ENCODE measurements around the gene RAB7A. TPM values are rescaled to one million over a fixed set of nuclear protein-coding genes. Genes with fewer than 3 reads are reported as not detected.
"Not testable (repeated sequence)": the region's sequence is repeated elsewhere in the genome, so short reads cannot be mapped to it uniquely, and the experiment has no call there.

The RAB7A gene
- total RNA-seq, 4 donors from 2014 or later: 98.9 to 114 (median 110) TPM

DNA sequence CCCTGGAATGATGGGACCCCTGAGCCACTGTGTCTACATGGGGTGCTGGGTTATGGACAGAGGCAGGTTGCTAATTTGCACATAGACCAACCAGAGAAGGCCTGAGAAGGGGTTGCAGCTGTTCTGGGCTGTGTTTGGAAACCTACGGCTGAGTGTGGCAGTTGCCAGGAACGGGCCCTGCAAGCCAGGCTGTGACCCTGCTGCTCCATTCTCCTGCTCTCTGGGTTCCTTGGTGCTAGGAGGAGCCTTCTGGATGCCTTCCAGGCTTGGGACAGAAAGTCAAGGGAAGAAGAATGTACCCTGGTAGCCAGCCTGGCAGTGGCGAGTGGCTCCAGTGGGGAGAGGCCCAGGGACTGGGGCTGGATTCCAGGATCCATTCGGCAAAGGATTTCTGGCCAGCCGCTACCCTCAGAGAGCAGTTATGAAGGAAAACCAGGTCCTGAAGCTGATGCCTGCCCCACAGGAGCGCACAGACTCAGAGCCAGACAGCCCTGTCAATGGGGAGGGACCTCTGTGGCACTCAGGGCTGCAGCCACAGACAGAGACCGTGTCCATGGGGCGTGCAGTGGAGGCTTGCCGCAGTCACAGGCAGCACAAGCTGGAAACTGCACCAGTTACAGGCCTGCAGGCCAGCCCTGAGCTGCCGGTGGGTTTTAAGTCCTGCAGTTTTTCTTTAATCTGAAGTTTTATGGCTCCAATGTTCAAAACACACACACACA lies 98.3 kb downstream of the RAB7A start:
- 87 to 89% methylated on average over 8 to 10 of the region's 10 CpGs for WGBS, 2 donors

DNA sequence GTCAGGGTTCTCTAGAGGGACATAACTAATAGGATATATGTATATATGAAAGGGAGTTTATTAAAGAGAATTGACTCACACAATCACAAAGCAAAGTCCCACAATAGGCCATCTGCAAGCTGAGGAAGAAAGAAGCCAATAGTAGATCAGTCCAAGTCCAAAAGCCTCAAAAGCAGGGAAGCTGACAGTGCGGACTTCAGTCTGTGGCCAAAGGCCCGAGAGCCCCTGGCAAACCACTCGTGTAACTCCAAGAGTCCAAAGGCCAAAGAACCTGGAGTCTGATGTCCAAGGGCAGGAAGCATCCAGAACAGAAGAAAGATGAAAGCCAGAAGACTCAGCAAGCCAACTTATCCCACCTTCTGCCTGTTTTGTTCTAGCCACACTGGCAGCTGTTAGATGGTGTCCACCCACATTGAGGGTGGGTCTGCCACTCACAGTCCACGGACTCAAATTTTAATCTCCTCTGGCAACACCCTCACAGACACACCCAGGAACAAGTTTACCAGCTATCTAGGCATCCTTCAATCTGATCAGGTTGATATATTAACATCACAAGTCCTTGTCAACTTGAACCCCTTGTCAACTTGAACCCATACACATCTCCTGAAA lies 99.2 kb downstream of the RAB7A start:
- no peak overlapping the region for H3K4me3 ChIP-seq (replicated peaks in 1 of 3)
- no peaks in the 10 kb centered on the region for H3K27me3 ChIP-seq
- no peaks in the 10 kb centered on the region for H3K36me3 ChIP-seq
- no peaks in the 10 kb centered on the region for H3K9me3 ChIP-seq
- intact Hi-C loops (cut with DNase I): no loop called here
- TF ChIP-seq POLR2A (IDR thresholded peaks at IDR 0.05): no peak
- TF ChIP-seq, protein P1, sequence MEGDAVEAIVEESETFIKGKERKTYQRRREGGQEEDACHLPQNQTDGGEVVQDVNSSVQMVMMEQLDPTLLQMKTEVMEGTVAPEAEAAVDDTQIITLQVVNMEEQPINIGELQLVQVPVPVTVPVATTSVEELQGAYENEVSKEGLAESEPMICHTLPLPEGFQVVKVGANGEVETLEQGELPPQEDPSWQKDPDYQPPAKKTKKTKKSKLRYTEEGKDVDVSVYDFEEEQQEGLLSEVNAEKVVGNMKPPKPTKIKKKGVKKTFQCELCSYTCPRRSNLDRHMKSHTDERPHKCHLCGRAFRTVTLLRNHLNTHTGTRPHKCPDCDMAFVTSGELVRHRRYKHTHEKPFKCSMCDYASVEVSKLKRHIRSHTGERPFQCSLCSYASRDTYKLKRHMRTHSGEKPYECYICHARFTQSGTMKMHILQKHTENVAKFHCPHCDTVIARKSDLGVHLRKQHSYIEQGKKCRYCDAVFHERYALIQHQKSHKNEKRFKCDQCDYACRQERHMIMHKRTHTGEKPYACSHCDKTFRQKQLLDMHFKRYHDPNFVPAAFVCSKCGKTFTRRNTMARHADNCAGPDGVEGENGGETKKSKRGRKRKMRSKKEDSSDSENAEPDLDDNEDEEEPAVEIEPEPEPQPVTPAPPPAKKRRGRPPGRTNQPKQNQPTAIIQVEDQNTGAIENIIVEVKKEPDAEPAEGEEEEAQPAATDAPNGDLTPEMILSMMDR (IDR thresholded peaks at IDR 0.05): no peak
- DNase-seq: no peak
- no peak overlapping the region for H3K27ac ChIP-seq
- no peaks in the 10 kb centered on the region for H3K4me1 ChIP-seq
- 91 to 93% methylated on average over 4 of the region's 4 CpGs for WGBS, 2 donors

More for the DNA sequence above, 98.3 kb downstream of the RAB7A start:
- Histone ChIP-seq H3K27ac (no peak overlapping the region), H3K4me1 (no peaks in the 10 kb centered on the region), H3K9me3 (no peaks in the 10 kb centered on the region), H3K36me3 (no peaks in the 10 kb centered on the region), H3K4me3 (replicated peaks in 1 of 3) (no peak overlapping the region), H3K27me3 (no peaks in the 10 kb centered on the region)
- no peak for TF ChIP-seq POLR2A (IDR thresholded peaks at IDR 0.05)
- TF ChIP-seq, protein P1 (IDR thresholded peaks at IDR 0.05): no peak
- intact Hi-C loops (cut with DNase I): no loop called here
- DNase-seq: no peak

DNA sequence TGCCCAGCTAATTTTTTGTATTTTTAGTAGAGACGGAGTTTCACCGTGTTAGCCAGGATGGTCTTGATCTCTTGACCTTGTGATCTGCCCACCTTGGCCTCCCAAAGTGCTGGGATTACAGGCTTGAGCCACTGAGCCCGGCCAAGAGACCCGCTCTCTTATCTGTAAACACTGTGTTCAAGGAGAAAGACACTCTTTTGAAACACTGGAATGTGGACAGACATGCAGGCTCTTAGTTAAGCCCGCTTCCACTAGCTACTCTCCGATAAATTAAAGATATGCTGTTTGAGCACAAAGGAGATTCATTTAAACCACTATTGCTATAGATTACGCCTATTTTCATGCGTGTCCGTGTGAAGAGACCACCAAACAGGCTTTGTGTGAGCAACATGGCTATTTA lies 103.1 kb downstream of the RAB7A start:
- H3K9me3 ChIP-seq; H3K27ac ChIP-seq; H3K4me1 ChIP-seq; H3K27me3 ChIP-seq; DNase-seq; intact Hi-C loops (cut with DNase I); H3K36me3 ChIP-seq; H3K4me3 ChIP-seq (replicated peaks in 1 of 3): not testable (repeated sequence)
- 73 to 75% methylated on average over 9 of the region's 9 CpGs for WGBS, 2 donors

DNA sequence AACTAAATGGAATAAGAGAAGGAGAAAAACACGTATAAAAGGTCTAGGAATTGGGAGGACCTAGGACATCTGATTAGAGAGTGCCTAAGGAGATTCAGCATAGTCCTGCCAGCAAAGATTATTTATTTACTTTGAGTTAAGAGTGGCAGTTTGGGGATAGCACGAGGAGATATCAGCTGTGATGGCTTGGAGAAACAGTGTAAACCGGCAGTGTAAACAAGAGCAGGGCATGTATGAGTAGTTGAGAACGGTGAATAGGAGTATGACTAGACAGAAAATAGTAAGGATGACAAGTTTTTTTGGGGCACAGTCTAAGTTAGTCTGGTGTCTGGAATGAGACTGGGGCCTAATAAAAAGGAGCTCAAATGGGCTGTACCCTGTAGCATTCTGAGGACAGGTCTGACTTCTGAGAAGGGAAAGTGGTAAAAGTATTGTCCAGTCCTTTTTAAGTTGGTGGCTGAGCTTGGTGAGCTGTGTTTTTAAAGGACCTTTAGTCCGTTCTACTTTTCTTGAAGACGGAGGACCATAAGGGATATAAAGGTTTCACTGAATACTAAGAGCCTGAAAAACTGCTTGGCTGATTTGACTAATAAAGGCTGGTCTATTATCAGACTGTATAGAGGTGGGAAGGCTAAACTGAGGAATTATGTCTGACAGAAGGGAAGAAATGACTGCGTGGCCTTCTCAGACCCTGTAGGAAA lies 104.1 kb downstream of the RAB7A start:
- H3K27ac ChIP-seq; H3K9me3 ChIP-seq; H3K4me1 ChIP-seq; intact Hi-C loops (cut with DNase I); H3K27me3 ChIP-seq; H3K36me3 ChIP-seq; H3K4me3 ChIP-seq (replicated peaks in 1 of 3); DNase-seq: not testable (repeated sequence)
- 74 to 80% methylated on average over 7 of the region's 7 CpGs for WGBS, 2 donors

DNA sequence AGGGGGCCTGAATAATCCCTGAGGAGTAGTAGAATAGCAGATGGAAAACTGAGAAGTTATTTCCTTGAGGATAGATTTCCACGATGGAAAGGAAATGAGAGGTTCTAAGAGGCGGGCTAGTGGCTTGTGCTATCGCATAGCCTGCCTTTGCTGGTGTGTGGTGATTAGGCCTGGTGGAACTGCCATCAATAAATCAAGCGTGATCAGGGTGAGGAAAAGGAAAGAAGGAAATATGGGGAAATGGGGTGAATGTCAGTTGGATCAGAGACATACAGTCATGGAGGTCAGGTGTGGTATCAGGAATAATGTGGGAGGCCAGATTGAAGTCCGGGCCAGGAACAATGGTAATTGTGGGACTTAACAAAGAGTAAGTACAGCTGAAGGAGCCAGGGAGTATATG lies 104.8 kb downstream of the RAB7A start:
- 87 to 89% methylated on average over 5 of the region's 5 CpGs for WGBS, 2 donors
- H3K27ac ChIP-seq; H3K4me1 ChIP-seq; H3K4me3 ChIP-seq (replicated peaks in 1 of 3); H3K27me3 ChIP-seq; DNase-seq; H3K9me3 ChIP-seq; intact Hi-C loops (cut with DNase I); H3K36me3 ChIP-seq: not testable (repeated sequence)

DNA sequence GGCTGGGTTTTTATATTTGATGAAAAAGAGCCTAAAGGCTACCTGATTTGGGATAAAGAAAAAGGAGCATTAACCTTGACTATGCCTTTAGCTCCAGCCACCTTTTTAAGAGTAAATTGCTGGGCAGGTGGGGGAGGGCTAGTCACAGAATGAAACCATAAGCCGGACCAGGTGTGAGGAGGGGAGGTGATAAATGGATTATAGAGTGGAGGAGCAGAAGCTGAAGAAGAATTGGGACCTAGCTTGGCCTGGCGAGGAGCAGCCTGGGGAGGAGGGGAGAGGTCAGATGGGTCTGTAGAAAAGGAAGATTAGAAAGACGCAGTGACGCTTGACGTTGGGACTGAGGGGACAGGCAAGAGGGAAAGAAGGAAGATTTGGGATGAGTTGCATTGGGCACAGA lies 107.0 kb downstream of the RAB7A start:
- H3K27ac ChIP-seq; intact Hi-C loops (cut with DNase I); H3K9me3 ChIP-seq; DNase-seq; H3K4me3 ChIP-seq (replicated peaks in 1 of 3); H3K36me3 ChIP-seq; H3K27me3 ChIP-seq; H3K4me1 ChIP-seq: not testable (repeated sequence)
- WGBS, 2 donors: 83 to 84% methylated on average over 5 of the region's 5 CpGs

DNA sequence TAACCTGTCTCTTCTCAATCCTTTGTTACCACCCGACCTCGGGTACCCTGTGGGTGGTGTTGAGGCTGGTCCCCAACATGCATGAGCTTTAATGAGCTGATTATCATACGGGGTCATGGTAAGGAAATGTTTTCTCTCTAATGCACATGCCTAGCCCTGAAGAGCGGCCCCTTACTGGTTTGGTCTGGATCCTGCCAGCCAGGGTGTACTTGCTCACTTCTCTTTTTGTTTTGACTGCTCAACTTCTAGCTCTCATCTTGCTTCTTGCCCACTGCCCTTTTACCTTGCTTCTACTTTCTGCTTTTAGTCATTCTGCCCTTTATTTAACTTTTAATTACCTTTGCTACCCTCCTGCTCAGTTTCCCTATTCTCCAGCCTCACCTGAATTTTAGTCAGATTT lies 109.1 kb downstream of the RAB7A start:
- intact Hi-C loops (cut with DNase I): no loop called here
- DNase-seq: no peak
- Histone ChIP-seq H3K4me1 (no peaks in the 10 kb centered on the region), H3K27me3 (no peaks in the 10 kb centered on the region), H3K36me3 (no peaks in the 10 kb centered on the region), H3K9me3 (no peaks in the 10 kb centered on the region), H3K27ac (no peak overlapping the region), H3K4me3 (replicated peaks in 1 of 3) (no peak overlapping the region)
- TF ChIP-seq, protein P1 (IDR thresholded peaks at IDR 0.05): no peak
- no peak for TF ChIP-seq POLR2A (IDR thresholded peaks at IDR 0.05)
- 82 to 89% methylated on average over 4 of the region's 4 CpGs for WGBS, 2 donors

Data from thyroid gland (tissue), 4 donors.